ENCODE measurements around the gene THAP7.

DNA sequence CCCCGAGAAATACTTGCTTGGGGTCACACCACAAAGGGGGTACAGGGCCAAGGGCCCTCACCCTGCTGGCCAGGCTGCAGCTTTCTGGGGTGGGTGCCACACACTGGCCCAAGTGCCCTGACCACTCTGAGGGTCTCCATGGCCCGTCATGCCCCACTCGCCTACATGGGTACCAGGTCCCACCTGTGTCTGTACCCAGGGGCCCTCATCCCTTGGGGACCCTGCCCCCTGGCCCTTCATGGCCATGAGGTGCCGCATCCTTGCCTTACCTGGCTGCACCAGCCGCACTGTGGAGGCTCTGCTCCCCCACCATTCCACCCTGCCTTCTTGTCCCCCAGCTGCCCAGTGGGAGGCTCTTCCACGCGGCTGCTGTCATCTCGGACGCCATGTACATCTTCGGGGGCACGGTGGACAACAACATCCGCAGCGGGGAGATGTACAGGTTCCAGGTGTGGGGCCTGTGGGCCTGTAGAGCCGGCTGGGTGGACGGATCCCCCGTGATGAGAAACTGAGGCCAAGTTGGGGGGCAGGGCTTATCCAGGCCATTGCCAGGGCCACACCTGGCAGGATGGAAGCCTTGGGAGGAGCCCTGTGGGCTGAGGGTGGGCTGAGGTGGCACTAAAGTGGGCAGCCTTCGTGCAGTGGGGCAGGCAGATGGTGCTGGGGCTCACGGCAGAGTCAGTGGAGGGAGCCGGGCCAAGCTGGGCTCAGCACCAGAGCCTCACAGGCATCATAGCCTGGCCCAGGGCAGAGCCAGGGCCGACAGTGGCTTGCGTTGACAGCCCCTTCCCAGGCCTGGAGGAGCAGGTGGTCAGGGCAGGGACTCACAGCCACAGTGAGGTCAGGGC is 9.2 kb downstream of the THAP7 start:
- TF ChIP-seq, protein P1, sequence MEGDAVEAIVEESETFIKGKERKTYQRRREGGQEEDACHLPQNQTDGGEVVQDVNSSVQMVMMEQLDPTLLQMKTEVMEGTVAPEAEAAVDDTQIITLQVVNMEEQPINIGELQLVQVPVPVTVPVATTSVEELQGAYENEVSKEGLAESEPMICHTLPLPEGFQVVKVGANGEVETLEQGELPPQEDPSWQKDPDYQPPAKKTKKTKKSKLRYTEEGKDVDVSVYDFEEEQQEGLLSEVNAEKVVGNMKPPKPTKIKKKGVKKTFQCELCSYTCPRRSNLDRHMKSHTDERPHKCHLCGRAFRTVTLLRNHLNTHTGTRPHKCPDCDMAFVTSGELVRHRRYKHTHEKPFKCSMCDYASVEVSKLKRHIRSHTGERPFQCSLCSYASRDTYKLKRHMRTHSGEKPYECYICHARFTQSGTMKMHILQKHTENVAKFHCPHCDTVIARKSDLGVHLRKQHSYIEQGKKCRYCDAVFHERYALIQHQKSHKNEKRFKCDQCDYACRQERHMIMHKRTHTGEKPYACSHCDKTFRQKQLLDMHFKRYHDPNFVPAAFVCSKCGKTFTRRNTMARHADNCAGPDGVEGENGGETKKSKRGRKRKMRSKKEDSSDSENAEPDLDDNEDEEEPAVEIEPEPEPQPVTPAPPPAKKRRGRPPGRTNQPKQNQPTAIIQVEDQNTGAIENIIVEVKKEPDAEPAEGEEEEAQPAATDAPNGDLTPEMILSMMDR (IDR thresholded peaks at IDR 0.05), result no peak
- no peak for TF ChIP-seq POLR2AphosphoS5 (IDR thresholded peaks at IDR 0.05)
- TF ChIP-seq POLR2A (IDR thresholded peaks at IDR 0.05), result no peak
- TF ChIP-seq EP300 (IDR thresholded peaks at IDR 0.05), result no peak

All from suprapubic skin (tissue), 4 donors.